ENCODE results near the gene FADD.

DNA sequence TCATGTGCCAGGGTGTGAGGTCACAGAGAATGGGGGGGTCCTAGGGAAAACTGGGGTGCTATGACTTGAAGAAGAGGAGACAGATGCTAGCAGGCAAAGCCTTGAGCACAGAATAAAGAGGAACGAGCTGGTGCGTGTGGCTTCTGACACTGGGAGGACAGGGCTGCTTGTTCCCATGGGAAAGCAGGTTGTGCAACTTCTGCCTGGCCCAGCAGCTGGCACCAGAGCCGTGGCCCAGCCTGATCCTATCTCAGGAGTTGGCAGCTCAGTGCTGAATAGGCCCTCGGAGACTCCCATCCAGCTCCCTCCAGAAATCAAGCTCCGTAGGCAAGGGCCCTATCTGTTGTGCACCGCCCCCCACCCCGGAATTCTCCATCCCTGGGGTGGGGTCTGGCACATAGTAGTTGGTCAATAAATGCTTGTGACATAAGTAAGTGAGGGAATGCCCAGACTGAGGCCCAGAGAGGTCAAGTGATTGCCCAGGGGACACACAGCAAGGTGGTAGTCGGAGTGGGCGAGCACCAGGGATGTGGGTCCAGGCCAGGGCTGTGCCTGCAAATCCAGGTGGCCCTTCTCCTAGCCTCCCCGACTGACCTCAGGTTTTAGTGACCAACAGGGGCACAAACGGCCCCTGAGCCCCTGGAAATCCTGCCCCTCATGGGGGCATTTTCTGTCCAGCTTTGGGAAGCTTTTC is 19.5 kb upstream of the FADD start:
- TF ChIP-seq, protein P1, sequence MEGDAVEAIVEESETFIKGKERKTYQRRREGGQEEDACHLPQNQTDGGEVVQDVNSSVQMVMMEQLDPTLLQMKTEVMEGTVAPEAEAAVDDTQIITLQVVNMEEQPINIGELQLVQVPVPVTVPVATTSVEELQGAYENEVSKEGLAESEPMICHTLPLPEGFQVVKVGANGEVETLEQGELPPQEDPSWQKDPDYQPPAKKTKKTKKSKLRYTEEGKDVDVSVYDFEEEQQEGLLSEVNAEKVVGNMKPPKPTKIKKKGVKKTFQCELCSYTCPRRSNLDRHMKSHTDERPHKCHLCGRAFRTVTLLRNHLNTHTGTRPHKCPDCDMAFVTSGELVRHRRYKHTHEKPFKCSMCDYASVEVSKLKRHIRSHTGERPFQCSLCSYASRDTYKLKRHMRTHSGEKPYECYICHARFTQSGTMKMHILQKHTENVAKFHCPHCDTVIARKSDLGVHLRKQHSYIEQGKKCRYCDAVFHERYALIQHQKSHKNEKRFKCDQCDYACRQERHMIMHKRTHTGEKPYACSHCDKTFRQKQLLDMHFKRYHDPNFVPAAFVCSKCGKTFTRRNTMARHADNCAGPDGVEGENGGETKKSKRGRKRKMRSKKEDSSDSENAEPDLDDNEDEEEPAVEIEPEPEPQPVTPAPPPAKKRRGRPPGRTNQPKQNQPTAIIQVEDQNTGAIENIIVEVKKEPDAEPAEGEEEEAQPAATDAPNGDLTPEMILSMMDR (IDR thresholded peaks at IDR 0.05): no peak
- no peak for TF ChIP-seq POLR2A (IDR thresholded peaks at IDR 0.05)

All from body of pancreas (tissue), 4 donors.